Heart right ventricle (tissue), 16 donors: ENCODE results near the gene COL5A2. TPM values are rescaled to one million over a fixed set of nuclear protein-coding genes. Genes with fewer than 3 reads are reported as not detected.

Experiments
- ATAC-seq, 8 donors: fragments of 200-7000 bp; cut with Tn5 transposase; one replicate each; pipeline ENCODE4 v1.9.1; 2020; ENCODE audit warnings: mild to moderate bottlenecking in 8 of 8, moderate library complexity in 8 of 8, moderate number of reproducible peaks in 1 of 8
- DNase-seq, 2 donors: peaks; one replicate each; pipeline ENCODE4 v3.0.0-alpha.2; 2020
- H3K27ac ChIP-seq, 10 donors: fragments of 200-600 bp; sonication (generic) in 2 of 10; one replicate each; pipeline versions ENCODE4 v1.5.0 to v1.8.0; 2020 to 2022; ENCODE audit warnings: mild to moderate bottlenecking in 3 of 10
- H3K27me3 ChIP-seq, 7 donors: fragments of 200-600 bp; one replicate each; pipeline ENCODE4 v1.8.0; 2021 to 2022; ENCODE audit warnings: mild to moderate bottlenecking in 2 of 7
- H3K36me3 ChIP-seq, 9 donors: fragments of 200-600 bp; sonication (generic) in 1 of 9; one replicate each; pipeline versions ENCODE4 v1.5.0 to v1.8.0; 2020 to 2022; ENCODE audit warnings: mild to moderate bottlenecking in 2 of 9
- H3K4me1 ChIP-seq, 9 donors: fragments of 200-600 bp; sonication (generic) in 1 of 9; one replicate each; pipeline versions ENCODE4 v1.5.0 to v1.8.0; 2020 to 2022; ENCODE audit warnings: mild to moderate bottlenecking in 4 of 9
- H3K4me3 ChIP-seq, 10 donors: fragments of 200-600 bp; sonication (generic) in 2 of 10; one replicate each; pipeline versions ENCODE4 v1.5.0 to v1.8.0; 2020 to 2022; ENCODE audit warnings: mild to moderate bottlenecking in 7 of 10, moderate library complexity in 2 of 10
- H3K9me3 ChIP-seq, 11 donors: fragments of 200-600 bp in 10 of 11; sonication (generic) in 2 of 11; one replicate each; pipeline versions ENCODE4 v1.5.0 to v1.8.0; 2013 to 2022; ENCODE audit warnings: mild to moderate bottlenecking in 2 of 11, control low read depth in 1 of 11, moderate library complexity in 1 of 11
- WGBS, 2 donors: extraction: QIAGEN DNeasy Blood & Tissue Kit; methylation state at CpG; one replicate each; pipeline ENCODE4 v1.1.7; 2013; ENCODE audit warnings: inconsistent platforms in 1 of 2; 5-methylcytosine and 5-hydroxymethylcytosine counted together
- intact Hi-C, 10 donors: fragments of 100-400 bp; cut with DNase I; formaldehyde crosslinking; loops; one replicate each; pipeline versions ENCODE4 v1.11.1 to v1.14.2; 2022
- polyA plus RNA-seq, 2 donors: library from polyadenylated mRNA; stranded (reverse); fragments of 200-250 nt; gene quantifications; one replicate each; pipeline ENCODE4 v1.2.3, GENCODE V29; 2013
- total RNA-seq, 10 donors: library from RNA; stranded (reverse); fragmentation: NEBNext Ultra II Directional in 3 of 10; extraction: Animal tissue kit (Norgen Biotek cat#: 25700) in 3 of 10; gene quantifications; one replicate each; pipeline versions ENCODE4 v1.2.1 to v1.2.4, GENCODE V29; 2021 to 2023
- TF ChIP-seq, protein P1 (sequence below), 9 donors: fragments of 200-600 bp; sonication (generic) in 2 of 9; IDR thresholded peaks; one replicate each; pipeline versions ENCODE4 v1.5.0 to v1.8.0; 2021 to 2022; ENCODE audit warnings: antibody characterized with exemption in 9 of 9, mild to moderate bottlenecking in 5 of 9, moderate library complexity in 1 of 9
- donor health status: Arrhythmogenic right ventricular cardiomyopathy.
- donor health status: ischemic (EF 13 %, LVEDD 7.1; RV severe dilation, severe dysfunction).
- donor health status: healthy with polysubstance abuse.
- donor health status: DM: no; HTN: yes; CAD: no.
- donor health status: DM: no; HTN: no; CAD: no.
- donor health status: ischemic (EF 25% LVEDD 6.9; RV normal size, moderate dysfunction).
- donor health status: ischemic (EF 25% LVEDD 5.7; RV mildly dilated, moderate dysfunction).
- donor health status: healthy.
- donor health status: DM: yes; HTN: yes; CAD: no.
- donor health status: Ischemic cardiomyopathy.
- donor health status: ischemic (EF 35%, LVEDD 5.7; RV mildly dilated, moderate dysfunction).
- donor health status: nonischemic (EF 11% LVEDD 7.7; RV severe dilation, severe dysfunction).
- donor health status: DM: yes; HTN: yes; CAD: no.
- donor health status: PGD.
- donor health status: ischemic (EF 29% LVEDD 5.4; RV normal size, mild dysfunction).
- donor health status: nonischemic (EF 23%, LVEDD 6.1; RV moderate dilation, normal function).

The COL5A2 gene
- total and polyA plus RNA-seq, 12 donors, result 4.8 to 44.7 (median 8.7) TPM

DNA sequence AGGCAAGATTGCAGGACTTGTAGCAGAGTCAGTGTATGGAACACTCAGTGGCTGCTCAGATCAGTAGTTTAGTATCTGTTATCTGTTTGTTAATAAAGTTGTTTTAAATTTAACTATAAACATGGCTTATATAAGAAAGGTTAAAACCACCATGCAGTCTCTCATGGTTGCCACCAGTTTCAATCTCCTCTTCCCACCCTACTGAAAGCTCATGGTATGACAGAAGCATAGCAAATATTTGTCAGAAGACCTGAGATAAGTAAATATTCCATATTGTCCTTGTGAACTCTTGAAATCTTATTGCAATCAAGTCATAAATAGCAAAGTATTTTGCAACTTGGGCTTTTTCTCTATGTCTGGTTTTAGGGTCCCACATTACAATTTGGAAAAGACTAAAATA is 2.1 kb upstream of the COL5A2 start:
- Histone ChIP-seq H3K27ac (no peak overlapping the region), H3K4me3 (no peak overlapping the region), H3K9me3 (no peaks in the 10 kb centered on the region), H3K4me1 (peaks cover 0 to 3% (median 0%) of the 10 kb centered on the region in 9 donors), H3K27me3 (peaks cover 0 to 3% (median 0%) of the 10 kb centered on the region in 7 donors), H3K36me3 (no peaks in the 10 kb centered on the region)
- DNase-seq (no peak), ATAC-seq (no peak)
- intact Hi-C loops, result no loop called here
- TF ChIP-seq, protein P1, sequence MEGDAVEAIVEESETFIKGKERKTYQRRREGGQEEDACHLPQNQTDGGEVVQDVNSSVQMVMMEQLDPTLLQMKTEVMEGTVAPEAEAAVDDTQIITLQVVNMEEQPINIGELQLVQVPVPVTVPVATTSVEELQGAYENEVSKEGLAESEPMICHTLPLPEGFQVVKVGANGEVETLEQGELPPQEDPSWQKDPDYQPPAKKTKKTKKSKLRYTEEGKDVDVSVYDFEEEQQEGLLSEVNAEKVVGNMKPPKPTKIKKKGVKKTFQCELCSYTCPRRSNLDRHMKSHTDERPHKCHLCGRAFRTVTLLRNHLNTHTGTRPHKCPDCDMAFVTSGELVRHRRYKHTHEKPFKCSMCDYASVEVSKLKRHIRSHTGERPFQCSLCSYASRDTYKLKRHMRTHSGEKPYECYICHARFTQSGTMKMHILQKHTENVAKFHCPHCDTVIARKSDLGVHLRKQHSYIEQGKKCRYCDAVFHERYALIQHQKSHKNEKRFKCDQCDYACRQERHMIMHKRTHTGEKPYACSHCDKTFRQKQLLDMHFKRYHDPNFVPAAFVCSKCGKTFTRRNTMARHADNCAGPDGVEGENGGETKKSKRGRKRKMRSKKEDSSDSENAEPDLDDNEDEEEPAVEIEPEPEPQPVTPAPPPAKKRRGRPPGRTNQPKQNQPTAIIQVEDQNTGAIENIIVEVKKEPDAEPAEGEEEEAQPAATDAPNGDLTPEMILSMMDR (IDR thresholded peaks at IDR 0.05), result no peak

DNA sequence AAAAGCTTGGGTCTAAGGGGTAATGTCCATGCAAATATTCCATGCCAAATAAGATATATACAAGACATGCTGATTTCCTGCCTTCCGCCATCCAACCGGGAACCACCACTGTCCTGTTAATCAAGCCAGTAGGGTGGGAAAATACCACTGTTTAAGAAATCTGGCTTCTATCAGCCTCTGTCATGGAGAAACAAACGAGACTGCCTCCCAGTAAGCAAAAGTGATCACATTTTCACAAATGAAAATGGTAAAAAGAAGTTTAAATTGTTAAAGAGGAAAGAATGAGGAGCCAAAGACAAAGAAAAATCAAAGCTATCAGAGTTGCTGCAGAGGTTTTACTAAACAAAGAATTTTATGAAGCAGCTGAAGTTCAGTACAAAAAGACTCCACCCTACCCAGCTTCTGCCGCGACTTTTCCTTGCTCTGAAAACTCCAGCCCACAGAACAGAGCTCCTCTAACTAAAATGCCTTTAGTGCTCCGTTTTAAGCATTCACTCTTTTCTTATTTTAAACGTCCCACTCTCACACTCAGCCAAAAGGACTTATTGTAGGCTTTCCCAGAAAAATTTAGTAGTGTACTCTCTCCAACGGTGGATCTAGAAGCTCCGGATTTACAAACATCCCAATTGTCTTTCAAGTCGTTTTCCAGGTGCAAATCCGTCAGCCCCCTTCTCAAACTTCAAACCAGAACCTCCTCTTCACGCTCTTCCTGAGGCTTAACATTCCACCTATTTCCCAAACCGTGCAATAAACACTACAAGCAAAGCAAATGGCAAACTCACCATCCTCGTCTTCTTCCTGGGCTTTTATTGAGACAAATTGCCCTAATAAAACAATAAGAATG is 613 bp downstream of the COL5A2 start:
- H3K4me1 ChIP-seq, result peaks cover 0 to 3% (median 0%) of the 10 kb centered on the region in 9 donors
- WGBS, 2 donors, result 3 to 4% methylated on average over 14 of the region's 14 CpGs
- TF ChIP-seq, protein P1 (IDR thresholded peaks at IDR 0.05), result no peak
- H3K36me3 ChIP-seq, result no peaks in the 10 kb centered on the region
- peaks cover 0 to 9% (median 0%) of the 10 kb centered on the region in 11 donors for H3K9me3 ChIP-seq
- peak overlapping the region; percentile 40 to 83 (median 74) for H3K27ac ChIP-seq
- ATAC-seq, result peak in 7 of 8 donors; percentile 69 to 80 (median 72)
- H3K4me3 ChIP-seq, result peak overlapping the region in 9 of 10 donors; percentile 41 to 63 (median 57)
- peak in 1 of 2 donors; percentile 13 for DNase-seq
- intact Hi-C loops, result loop anchor here in 2 of 10 donors (5.0 to 10.0 kb wide), 3 partner anchors 54 to 108 kb away; no protein-coding TSS in a partner anchor
- peaks cover 0 to 3% (median 0%) of the 10 kb centered on the region in 7 donors for H3K27me3 ChIP-seq

DNA sequence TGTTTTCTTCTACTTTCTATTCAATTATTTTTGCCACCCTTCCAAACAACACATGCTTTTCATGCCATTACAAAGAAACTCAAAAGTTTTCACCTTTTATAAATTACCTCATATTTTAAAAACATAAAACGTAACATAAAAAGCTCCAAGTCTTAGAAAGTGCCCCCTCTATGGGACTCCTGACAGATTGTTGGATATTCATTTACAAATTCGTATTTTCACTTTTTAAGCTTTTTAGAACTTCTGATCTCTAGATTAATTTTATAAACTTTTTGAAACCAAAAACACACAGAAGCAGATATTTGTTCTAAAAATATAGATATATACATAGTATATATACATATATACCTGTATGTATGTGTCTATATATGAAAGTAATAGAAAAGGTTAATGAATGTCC is 1.5 kb downstream of the COL5A2 start:
- peaks cover 0 to 9% (median 0%) of the 10 kb centered on the region in 11 donors for H3K9me3 ChIP-seq
- H3K4me3 ChIP-seq, result peak overlapping the region in 9 of 10 donors; percentile 41 to 63 (median 57)
- no peaks in the 10 kb centered on the region for H3K36me3 ChIP-seq
- ATAC-seq, result peak in 1 of 8 donors; percentile 46
- peak overlapping the region in 7 of 10 donors; percentile 71 to 83 (median 74) for H3K27ac ChIP-seq
- TF ChIP-seq, protein P1 (IDR thresholded peaks at IDR 0.05), result peak in 6 of 9 donors; percentile 18 to 50 (median 36)
- intact Hi-C loops, result loop anchor here in 2 of 10 donors (5.0 to 10.0 kb wide), 3 partner anchors 53 to 109 kb away; no protein-coding TSS in a partner anchor
- peaks cover 0 to 3% (median 0%) of the 10 kb centered on the region in 9 donors for H3K4me1 ChIP-seq
- no peak for DNase-seq
- whole genome bisulfite sequencing, 2 donors, result 28 to 51% methylated on average over 2 of the region's 2 CpGs
- H3K27me3 ChIP-seq, result peaks cover 0 to 3% (median 0%) of the 10 kb centered on the region in 7 donors

DNA sequence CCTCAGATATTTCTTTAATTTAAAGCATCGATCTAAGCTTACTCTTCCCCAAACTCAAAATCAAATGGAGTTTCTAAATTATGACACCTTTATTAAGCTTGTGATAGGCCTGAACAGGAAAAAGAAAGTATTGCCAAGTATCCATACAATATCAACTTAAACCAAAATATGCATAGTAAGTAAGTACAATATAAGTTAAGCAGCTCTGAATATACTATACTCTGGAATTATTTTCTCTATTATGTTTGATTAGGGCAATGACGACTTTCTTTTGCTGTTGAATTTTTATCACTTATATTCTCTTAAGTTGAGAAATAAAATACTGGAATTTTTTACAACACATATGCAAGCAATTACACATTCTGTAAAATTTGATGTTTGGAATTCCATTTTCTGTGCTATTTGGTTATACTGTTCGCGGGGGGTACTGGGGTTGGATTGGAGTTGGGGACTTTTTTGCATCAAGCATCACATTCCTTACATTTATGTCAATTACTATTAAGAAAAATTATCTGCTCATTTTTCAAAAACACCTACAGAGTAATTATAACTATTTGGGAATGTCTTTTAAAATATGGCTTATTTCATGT is 2.2 kb downstream of the COL5A2 start:
- peaks cover 0 to 3% (median 0%) of the 10 kb centered on the region in 9 donors for H3K4me1 ChIP-seq
- peaks cover 0 to 3% (median 0%) of the 10 kb centered on the region in 7 donors for H3K27me3 ChIP-seq
- ATAC-seq (no peak), DNase-seq (no peak)
- TF ChIP-seq, protein P1 (IDR thresholded peaks at IDR 0.05), result no peak
- intact Hi-C loops, result loop anchor here in 2 of 10 donors (5.0 to 10.0 kb wide), 3 partner anchors 53 to 110 kb away; no protein-coding TSS in a partner anchor
- peaks cover 0 to 9% (median 0%) of the 10 kb centered on the region in 11 donors for H3K9me3 ChIP-seq
- H3K4me3 ChIP-seq, result peak overlapping the region in 9 of 10 donors; percentile 41 to 63 (median 57)
- H3K36me3 ChIP-seq, result no peaks in the 10 kb centered on the region
- H3K27ac ChIP-seq, result peak overlapping the region in 7 of 10 donors; percentile 14 to 83 (median 74)
- 67 to 69% methylated on average over 4 of the region's 4 CpGs for WGBS, 2 donors
